Measurements from ENCODE around the gene SETD7.

DNA sequence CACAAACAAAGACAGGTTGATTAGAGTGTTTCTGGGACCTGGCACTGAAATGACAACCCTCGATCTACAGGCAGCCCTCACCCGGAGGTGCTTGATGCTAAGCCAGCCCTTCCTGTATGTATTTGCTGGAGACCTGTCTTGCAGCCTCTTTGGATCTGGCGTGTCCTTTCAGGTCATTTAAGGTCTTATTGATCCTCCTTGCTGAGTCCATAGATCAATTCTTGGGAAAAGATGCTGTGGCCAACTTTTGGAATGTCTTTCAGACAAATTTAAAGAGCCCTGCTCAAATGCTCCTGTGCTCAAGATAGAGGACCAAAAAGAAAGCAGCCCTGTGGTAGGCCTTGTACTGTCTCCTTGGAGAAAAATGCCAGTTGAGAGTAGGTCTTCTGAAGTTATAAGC is 6.8 kb upstream of the SETD7 start:
- TF ChIP-seq POLR2AphosphoS5 (IDR thresholded peaks at IDR 0.05; ENCODE audit: low read depth, low read length) (no peak), POLR2A (IDR thresholded peaks at IDR 0.05; ENCODE audit: low read depth, low read length) (no peak)
